Psoas muscle (tissue), 8 donors: Measurements from ENCODE around the gene CASZ1. TPM values are rescaled to one million over a fixed set of nuclear protein-coding genes. Genes with fewer than 3 reads are reported as not detected.

ENCODE experiments used
- ATAC-seq, 4 donors: fragments of 200-7000 bp; cut with Tn5 transposase; one replicate each; pipeline ENCODE4 v1.9.1; 2020; ENCODE audit warnings: moderate library complexity in 3 of 4, mild to moderate bottlenecking in 2 of 4
- DNase-seq, 2 donors: peaks; one replicate each; pipeline ENCODE4 v3.0.0-alpha.2; 2020
- H3K27ac ChIP-seq: fragments of 200-600 bp; one replicate; pipeline ENCODE4 v1.8.0; 2022
- H3K27me3 ChIP-seq, 3 donors: fragments of 200-600 bp in 1 of 3; one replicate each; pipeline versions ENCODE4 v1.6.1 to v1.8.0; 2013 to 2022; ENCODE audit warnings: low read length in 2 of 3, mild to moderate bottlenecking in 2 of 3, moderate library complexity in 1 of 3; ENCODE audit not compliant: insufficient read depth in 3 of 3
- H3K36me3 ChIP-seq, 2 donors: fragments of 200-600 bp in 1 of 2; one replicate each; pipeline versions ENCODE4 v1.6.1 to v1.8.0; 2013 to 2022; ENCODE audit warnings: low read depth in 1 of 2, mild to moderate bottlenecking in 1 of 2, moderate library complexity in 1 of 2; ENCODE audit not compliant: insufficient read depth in 1 of 2
- H3K4me1 ChIP-seq: fragments of 200-600 bp; one replicate; pipeline ENCODE4 v1.8.0; 2022
- H3K4me3 ChIP-seq: fragments of 200-600 bp; one replicate; pipeline ENCODE4 v1.8.0; 2022; ENCODE audit warnings: mild to moderate bottlenecking
- H3K9me3 ChIP-seq: fragments of 200-600 bp; one replicate; pipeline ENCODE4 v1.8.0; 2022
- CTCF ChIP-seq: fragments of 200-600 bp; IDR thresholded peaks from one replicate; pipeline ENCODE4 v1.8.0; 2022; ENCODE audit warnings: antibody characterized with exemption
- WGBS, 3 donors: extraction: QIAGEN DNeasy Blood & Tissue Kit; methylation state at CpG; one replicate each; pipeline versions ENCODE4 v1.1.6 to v1.1.7; 2013; 5-methylcytosine and 5-hydroxymethylcytosine counted together
- intact Hi-C, 2 donors: fragments of 100-400 bp; cut with DNase I; formaldehyde crosslinking; loops; one replicate each; pipeline versions ENCODE4 v1.11.0 to v1.14.2; 2022
- polyA plus RNA-seq, 3 donors: library from polyadenylated mRNA; stranded (reverse); fragments of 200-250 nt; gene quantifications; one replicate each; pipeline ENCODE4 v1.2.3, GENCODE V29; 2013
- total RNA-seq, 4 donors: library from RNA; stranded (reverse); fragmentation: NEBNext Ultra II Directional in 2 of 4; extraction: Animal tissue kit (Norgen Biotek cat#: 25700) in 2 of 4; gene quantifications; one replicate each; pipeline versions ENCODE4 v1.2.1 to v1.2.4, GENCODE V29; 2021 to 2023
- donor health status: healthy with polysubstance abuse.
- donor health status: DM: no; HTN: no; CAD: no; lungs with moderate emphysema.
- donor health status: Bipolar disorder and iron deficiency.
- donor health status: healthy.
- donor health status: DM: yes; HTN: yes; CAD: no.
- donor health status: DM: no; HTN: no; CAD: no.
- donor health status: DM: no; HTN: no; CAD: no.
- donor health status: DM: yes; HTN: yes; CAD: no.

CASZ1 gene
- total and polyA plus RNA-seq, 7 donors, result 2.6 to 83.3 (median 53.1) TPM

GRCh38 chr1:10829965-10830515 lies 33.6 kb upstream of the CASZ1 start:
- H3K27me3 ChIP-seq, result peaks cover 0 to 2% (median 0%) of the 10 kb centered on the region in 3 donors
- TF ChIP-seq CTCF, result no peak
- no peak overlapping the region for H3K4me3 ChIP-seq
- intact Hi-C loops, result loop anchor here in 1 of 2 donors (5.0 kb wide), 1 partner anchor 33 kb away; the partner anchor contains the start of gene CASZ1
- DNase-seq (peak in 1 of 2 donors; percentile 50), ATAC-seq (no peak)
- H3K27ac ChIP-seq, result peak overlapping the region; percentile 2
- WGBS, 3 donors, result 69 to 73% (median 69%) methylated on average over 17 of the region's 17 CpGs
- H3K36me3 ChIP-seq, result no peaks in the 10 kb centered on the region
- peaks cover 12% of the 10 kb centered on the region for H3K4me1 ChIP-seq
- no peaks in the 10 kb centered on the region for H3K9me3 ChIP-seq

- TF ChIP-seq CTCF, result no peak
- intact Hi-C loops, result no loop called here
- DNase-seq (peak in 1 of 2 donors; percentile 10), ATAC-seq (peak in 3 of 4 donors; percentile 29 to 54 (median 49))
- Histone ChIP-seq H3K36me3 (no peaks in the 10 kb centered on the region), H3K9me3 (no peaks in the 10 kb centered on the region), H3K4me3 (no peak overlapping the region), H3K27me3 (peaks cover 0 to 2% (median 0%) of the 10 kb centered on the region in 3 donors), H3K4me1 (peaks cover 12% of the 10 kb centered on the region), H3K27ac (peak overlapping the region; percentile 2)
- WGBS, 3 donors, result 61 to 79% (median 72%) methylated on average over 14 of the region's 14 CpGs
Measured at GRCh38 chr1:10829067-10829818, 32.8 kb upstream of the CASZ1 start.

- DNase-seq (no peak), ATAC-seq (no peak)
- H3K27ac ChIP-seq, result no peak overlapping the region
- H3K27me3 ChIP-seq, result peaks cover 0 to 2% (median 0%) of the 10 kb centered on the region in 3 donors
- H3K36me3 ChIP-seq, result no peaks in the 10 kb centered on the region
- intact Hi-C loops, result no loop called here
- no peaks in the 10 kb centered on the region for H3K9me3 ChIP-seq
- 68 to 73% (median 73%) methylated on average over 42 to 43 of the region's 43 CpGs for WGBS, 3 donors
- TF ChIP-seq CTCF, result no peak
- peaks cover 12% of the 10 kb centered on the region for H3K4me1 ChIP-seq
- H3K4me3 ChIP-seq, result no peak overlapping the region
Measured at GRCh38 chr1:10827377-10828333, 31.2 kb upstream of the CASZ1 start.

- no peaks in the 10 kb centered on the region for H3K27me3 ChIP-seq
- ATAC-seq (no peak), DNase-seq (no peak)
- WGBS, 3 donors, result 75 to 84% (median 77%) methylated on average over 6 of the region's 6 CpGs
- intact Hi-C loops, result no loop called here
- H3K4me3 ChIP-seq, result no peak overlapping the region
- TF ChIP-seq CTCF, result no peak
- no peaks in the 10 kb centered on the region for H3K9me3 ChIP-seq
- no peaks in the 10 kb centered on the region for H3K36me3 ChIP-seq
- H3K27ac ChIP-seq, result no peak overlapping the region
- peaks cover 7% of the 10 kb centered on the region for H3K4me1 ChIP-seq
Measured at GRCh38 chr1:10825592-10825991, 29.1 kb upstream of the CASZ1 start.
